HEK293 (cell line): ENCODE measurements around the gene HP1BP3.

ENCODE experiments used
- KLF1 ChIP-seq: fragments of 450-650 bp; formaldehyde crosslinking; IDR thresholded peaks from 2 replicates; pipeline ENCODE4 v1.5.1; 2016; ENCODE audit warnings: missing biosample characterization, missing genetic modification characterization
- KLF16 ChIP-seq: fragments of 450-650 bp; formaldehyde crosslinking; IDR thresholded peaks from 2 replicates; pipeline ENCODE4 v1.5.1; 2017; ENCODE audit warnings: missing biosample characterization, missing genetic modification characterization
- PRDM1 ChIP-seq: fragments of 450-650 bp; formaldehyde crosslinking; IDR thresholded peaks from 2 replicates; pipeline ENCODE4; 2016; ENCODE audit warnings: missing biosample characterization, missing genetic modification characterization
- SCRT1 ChIP-seq: fragments of 450-650 bp; formaldehyde crosslinking; IDR thresholded peaks from 2 replicates; pipeline ENCODE4 v1.5.1; 2016; ENCODE audit warnings: missing biosample characterization, missing genetic modification characterization, borderline replicate concordance
- SETDB1 ChIP-seq: IDR thresholded peaks from one replicate; pipeline ENCODE4 v1.6.1; 2017; ENCODE audit warnings: mild to moderate bottlenecking, low read length, moderate library complexity, mixed read lengths; ENCODE audit not compliant: insufficient read length
- SP2 ChIP-seq: fragments of 450-650 bp; formaldehyde crosslinking; IDR thresholded peaks from 2 replicates; pipeline ENCODE4 v1.5.1; 2016; ENCODE audit warnings: missing biosample characterization, missing genetic modification characterization
- TRIM28 ChIP-seq: IDR thresholded peaks from 2 replicates; pipeline ENCODE4 v1.6.1; 2011; ENCODE audit warnings: low read length, control low read depth, borderline replicate concordance
- ZBTB26 ChIP-seq: fragments of 450-650 bp; formaldehyde crosslinking; optimal IDR thresholded peaks from 2 replicates; pipeline ENCODE3; 2016; ENCODE audit warnings: missing biosample characterization, mild to moderate bottlenecking, missing genetic modification characterization
- ZBTB7A ChIP-seq: fragments of 450-650 bp; formaldehyde crosslinking; IDR thresholded peaks from 2 replicates; pipeline ENCODE4 v1.5.1; 2016; ENCODE audit warnings: low read depth, missing biosample characterization, missing genetic modification characterization
- ZBTB8A ChIP-seq: fragments of 450-650 bp; formaldehyde crosslinking; IDR thresholded peaks from 2 replicates; pipeline ENCODE4 v1.5.1; 2016; ENCODE audit warnings: missing biosample characterization, missing genetic modification characterization
- ZFHX2 ChIP-seq: fragments of 450-650 bp; formaldehyde crosslinking; conservative IDR thresholded peaks from 2 replicates; pipeline ENCODE4 v1.5.1; 2016; ENCODE audit warnings: missing biosample characterization, missing genetic modification characterization
- ZFP3 ChIP-seq: fragments of 450-650 bp; formaldehyde crosslinking; IDR thresholded peaks from 2 replicates; pipeline ENCODE4 v1.5.1; 2016; ENCODE audit warnings: low read depth, missing biosample characterization, missing genetic modification characterization
- ZFP69B ChIP-seq: fragments of 450-650 bp; formaldehyde crosslinking; IDR thresholded peaks from 2 replicates; pipeline ENCODE4 v1.5.1; 2016; ENCODE audit warnings: missing biosample characterization, missing genetic modification characterization
- ZNF10 ChIP-seq: fragments of 450-650 bp; formaldehyde crosslinking; IDR thresholded peaks from 2 replicates; pipeline ENCODE4 v1.5.1; 2017; ENCODE audit warnings: missing biosample characterization, missing genetic modification characterization
- ZNF121 ChIP-seq: fragments of 450-650 bp; formaldehyde crosslinking; IDR thresholded peaks from 2 replicates; pipeline ENCODE4 v1.5.1; 2016; ENCODE audit warnings: missing biosample characterization, missing genetic modification characterization
- ZNF211 ChIP-seq: fragments of 450-650 bp; formaldehyde crosslinking; IDR thresholded peaks from 2 replicates; pipeline ENCODE4 v1.5.1; 2016; ENCODE audit warnings: low read depth, missing biosample characterization, missing genetic modification characterization
- ZNF341 ChIP-seq: fragments of 450-650 bp; formaldehyde crosslinking; IDR thresholded peaks from 2 replicates; pipeline ENCODE4; 2016; ENCODE audit warnings: low read depth, missing biosample characterization, missing genetic modification characterization
- ZNF354C ChIP-seq: fragments of 450-650 bp; formaldehyde crosslinking; IDR thresholded peaks from 2 replicates; pipeline ENCODE4 v1.5.1; 2016; ENCODE audit warnings: missing biosample characterization, missing genetic modification characterization, low read depth, borderline replicate concordance
- ZNF391 ChIP-seq: fragments of 450-650 bp; formaldehyde crosslinking; IDR thresholded peaks from 2 replicates; pipeline ENCODE4 v1.5.1; 2016; ENCODE audit warnings: low read depth, missing biosample characterization, missing genetic modification characterization, borderline replicate concordance
- ZNF423 ChIP-seq: fragments of 450-650 bp; formaldehyde crosslinking; IDR thresholded peaks from 2 replicates; pipeline ENCODE4 v1.5.1; 2016; ENCODE audit warnings: missing biosample characterization, missing genetic modification characterization
- ZNF501 ChIP-seq: fragments of 450-650 bp; formaldehyde crosslinking; IDR thresholded peaks from 2 replicates; pipeline ENCODE4 v1.5.1; 2016; ENCODE audit warnings: missing biosample characterization, missing genetic modification characterization
- ZNF518A ChIP-seq: fragments of 450-650 bp; formaldehyde crosslinking; conservative IDR thresholded peaks from 2 replicates; pipeline ENCODE4 v1.5.1; 2016; ENCODE audit warnings: low read depth, missing biosample characterization, missing genetic modification characterization
- ZNF521 ChIP-seq: fragments of 450-650 bp; formaldehyde crosslinking; IDR thresholded peaks from 2 replicates; pipeline ENCODE4 v1.5.1; 2017; ENCODE audit warnings: missing biosample characterization, mild to moderate bottlenecking, missing genetic modification characterization
- ZNF548 ChIP-seq: fragments of 450-650 bp; formaldehyde crosslinking; IDR thresholded peaks from 2 replicates; pipeline ENCODE4 v1.5.1; 2016; ENCODE audit warnings: missing biosample characterization, missing genetic modification characterization
- ZNF561 ChIP-seq: fragments of 450-650 bp; IDR thresholded peaks from 2 replicates; pipeline ENCODE4 v1.5.1; 2018; ENCODE audit warnings: missing biosample characterization, missing genetic modification characterization, borderline replicate concordance
- ZNF585B ChIP-seq: fragments of 450-650 bp; formaldehyde crosslinking; IDR thresholded peaks from 2 replicates; pipeline ENCODE4 v1.5.1; 2016; ENCODE audit warnings: missing biosample characterization, missing genetic modification characterization
- ZNF626 ChIP-seq: fragments of 450-650 bp; sonication (Bioruptor Pico); formaldehyde crosslinking; IDR thresholded peaks from 2 replicates; pipeline ENCODE4 v1.5.1; 2018; ENCODE audit warnings: missing biosample characterization, missing genetic modification characterization, inconsistent platforms
- ZNF654 ChIP-seq: fragments of 450-650 bp; formaldehyde crosslinking; IDR thresholded peaks from 2 replicates; pipeline ENCODE4 v1.5.1; 2016; ENCODE audit warnings: low read depth, missing biosample characterization, missing genetic modification characterization
- ZNF664 ChIP-seq: fragments of 450-650 bp; formaldehyde crosslinking; IDR thresholded peaks from 2 replicates; pipeline ENCODE4 v1.5.1; 2016; ENCODE audit warnings: missing biosample characterization, missing genetic modification characterization
- ZNF701 ChIP-seq: fragments of 450-650 bp; formaldehyde crosslinking; IDR thresholded peaks from 2 replicates; pipeline ENCODE4 v1.5.1; 2016; ENCODE audit warnings: missing biosample characterization, missing genetic modification characterization
- ZNF768 ChIP-seq: fragments of 450-650 bp; formaldehyde crosslinking; IDR thresholded peaks from 2 replicates; pipeline ENCODE4 v1.5.1; 2018; ENCODE audit warnings: missing biosample characterization, mild to moderate bottlenecking, missing genetic modification characterization
- TF ChIP-seq, protein P1 (sequence below): fragments of 450-650 bp; formaldehyde crosslinking; IDR thresholded peaks from 2 replicates; pipeline ENCODE4 v1.5.1; 2016; ENCODE audit warnings: missing biosample characterization, missing genetic modification characterization

Gene HP1BP3

DNA sequence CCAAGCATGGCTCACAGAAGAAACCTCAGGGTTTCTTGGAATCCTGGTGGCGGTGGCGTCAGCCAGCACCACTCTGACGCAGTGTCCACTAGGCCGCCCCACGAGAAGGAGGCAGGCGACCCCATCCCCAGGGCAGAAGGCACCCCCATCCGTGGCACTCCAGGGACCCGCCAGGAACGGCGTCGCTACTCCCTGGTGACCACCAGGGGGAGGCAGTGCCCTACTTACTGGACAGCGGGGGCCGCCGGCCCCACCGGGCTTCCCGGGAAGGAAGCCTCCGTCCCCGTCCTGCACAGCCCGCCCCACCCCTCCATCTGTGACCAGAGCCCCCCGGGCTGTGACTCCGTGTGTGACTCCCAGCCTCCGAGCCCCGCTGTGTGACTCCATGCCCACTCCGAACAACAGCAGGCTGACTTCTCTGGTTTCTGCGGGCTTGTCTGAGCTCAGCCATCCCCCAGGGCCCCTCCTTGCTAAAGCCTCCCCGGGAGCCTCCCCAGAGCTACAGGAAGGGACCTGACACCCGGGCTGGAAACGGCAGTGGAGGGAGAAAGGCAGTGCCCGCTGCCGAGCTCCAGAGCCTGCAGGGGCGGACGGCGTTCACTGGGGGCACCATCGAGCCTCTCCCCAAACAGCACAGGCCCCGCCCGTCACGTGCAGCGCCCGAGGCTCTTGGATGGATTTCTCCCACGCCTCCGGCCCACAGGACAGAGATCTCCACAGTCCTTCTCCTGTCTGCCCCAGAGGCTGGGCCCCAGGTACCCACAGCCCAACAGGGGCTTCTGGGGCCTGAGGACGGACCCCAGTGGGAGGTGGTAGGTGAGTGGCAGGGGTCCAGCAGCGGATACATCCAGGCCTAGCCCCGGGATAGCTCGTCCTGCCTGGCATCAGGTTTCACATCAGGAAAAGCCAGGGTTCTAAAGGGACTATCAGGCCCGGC, 90.4 kb downstream of the HP1BP3 start (continued):
- peak; percentile 82; the same call in 1 of the 2 replicates for TF ChIP-seq ZNF768 (tag by site-specific recombination)
- TF ChIP-seq ZFHX2 (tag by site-specific recombination), result peak; percentile 91
- peak; percentile 65 for TF ChIP-seq KLF16 (tag by site-specific recombination)
- TF ChIP-seq ZBTB26, result peak; percentile 44
- TF ChIP-seq ZNF664 (tag by site-specific recombination), result no peak
- peak; percentile 48; the same call in 1 of the 2 replicates for TF ChIP-seq ZNF10
- TF ChIP-seq ZNF701 (tag by site-specific recombination), result no peak
- TF ChIP-seq ZNF548, result no peak
- TF ChIP-seq SP2 (tag by site-specific recombination), result 0 out of 2 replicates have a peak, but pooled peaks have one; percentile 50
- TF ChIP-seq TRIM28, result no peak
- TF ChIP-seq ZNF121 (tag by site-specific recombination), result peak; percentile 12; the same call in 1 of the 2 replicates
- TF ChIP-seq SETDB1, result peak; percentile 26
- peak; percentile 95 for TF ChIP-seq KLF1 (tag by site-specific recombination)
- TF ChIP-seq ZNF341, result peak; percentile 79
- peak; percentile 78 for TF ChIP-seq ZBTB8A (tag by site-specific recombination)
- peak; percentile 90 for TF ChIP-seq ZNF423 (tag by site-specific recombination)
- TF ChIP-seq ZNF561 (tag by site-specific recombination), result peak; percentile 31; the same call in 1 of the 2 replicates
- no peak for TF ChIP-seq ZNF211 (tag by site-specific recombination)
- TF ChIP-seq PRDM1, result 0 out of 2 replicates have a peak, but pooled peaks have one; percentile 6
- TF ChIP-seq, protein P1, sequence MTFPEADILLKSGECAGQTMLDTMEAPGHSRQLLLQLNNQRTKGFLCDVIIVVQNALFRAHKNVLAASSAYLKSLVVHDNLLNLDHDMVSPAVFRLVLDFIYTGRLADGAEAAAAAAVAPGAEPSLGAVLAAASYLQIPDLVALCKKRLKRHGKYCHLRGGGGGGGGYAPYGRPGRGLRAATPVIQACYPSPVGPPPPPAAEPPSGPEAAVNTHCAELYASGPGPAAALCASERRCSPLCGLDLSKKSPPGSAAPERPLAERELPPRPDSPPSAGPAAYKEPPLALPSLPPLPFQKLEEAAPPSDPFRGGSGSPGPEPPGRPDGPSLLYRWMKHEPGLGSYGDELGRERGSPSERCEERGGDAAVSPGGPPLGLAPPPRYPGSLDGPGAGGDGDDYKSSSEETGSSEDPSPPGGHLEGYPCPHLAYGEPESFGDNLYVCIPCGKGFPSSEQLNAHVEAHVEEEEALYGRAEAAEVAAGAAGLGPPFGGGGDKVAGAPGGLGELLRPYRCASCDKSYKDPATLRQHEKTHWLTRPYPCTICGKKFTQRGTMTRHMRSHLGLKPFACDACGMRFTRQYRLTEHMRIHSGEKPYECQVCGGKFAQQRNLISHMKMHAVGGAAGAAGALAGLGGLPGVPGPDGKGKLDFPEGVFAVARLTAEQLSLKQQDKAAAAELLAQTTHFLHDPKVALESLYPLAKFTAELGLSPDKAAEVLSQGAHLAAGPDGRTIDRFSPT (tag by site-specific recombination), result 0 out of 2 replicates have a peak, but pooled peaks have one; percentile 10
- TF ChIP-seq ZNF626 (tag by site-specific recombination), result no peak
- TF ChIP-seq ZBTB7A (tag by site-specific recombination), result peak; percentile 86; the same call in 1 of the 2 replicates
- TF ChIP-seq ZNF391 (tag by site-specific recombination), result no peak
- TF ChIP-seq ZNF501 (tag by site-specific recombination), result peak; percentile 39; the same call in 1 of the 2 replicates
- TF ChIP-seq ZNF354C (tag by site-specific recombination), result no peak
- TF ChIP-seq ZNF585B, result 0 out of 2 replicates have a peak, but pooled peaks have one; percentile 18
- peak; percentile 96 for TF ChIP-seq ZFP69B (tag by site-specific recombination)
- no peak for TF ChIP-seq ZNF518A (tag by site-specific recombination)
- TF ChIP-seq ZFP3, result no peak
- no peak for TF ChIP-seq SCRT1 (tag by site-specific recombination)
- peak; percentile 80 for TF ChIP-seq ZNF654 (tag by site-specific recombination)
- no peak for TF ChIP-seq ZNF521 (tag by site-specific recombination)
